GM12801 (cell line): ENCODE measurements around the gene EEF1AKMT1.

Source experiments
- TF ChIP-seq, protein P1 (sequence below): IDR thresholded peaks from one replicate; pipeline ENCODE4 v1.5.1; 2011; ENCODE audit warnings: control low read depth; ENCODE audit not compliant: insufficient read length; ENCODE audit errors: extremely low read depth

Gene EEF1AKMT1

DNA sequence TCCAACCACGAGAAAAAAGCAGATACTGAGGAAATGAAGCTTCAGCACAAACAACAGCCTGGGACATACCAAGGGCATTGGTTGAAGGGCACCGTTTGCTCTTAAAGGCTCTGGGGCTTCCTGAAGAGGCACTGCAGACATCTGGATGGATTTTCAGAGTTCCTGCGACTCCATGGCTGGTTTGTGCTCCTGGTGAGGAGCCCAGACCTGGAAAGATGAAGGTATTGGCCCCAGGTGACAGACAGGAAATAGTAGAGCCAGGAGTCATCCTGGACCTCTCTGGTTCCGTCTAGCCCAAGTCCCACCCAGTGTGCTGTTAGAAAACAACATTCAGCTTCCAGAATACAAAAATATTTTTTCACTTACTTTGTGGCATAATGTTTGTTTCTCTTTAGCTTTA lies 64.0 kb downstream of the EEF1AKMT1 start:
- TF ChIP-seq, protein P1, sequence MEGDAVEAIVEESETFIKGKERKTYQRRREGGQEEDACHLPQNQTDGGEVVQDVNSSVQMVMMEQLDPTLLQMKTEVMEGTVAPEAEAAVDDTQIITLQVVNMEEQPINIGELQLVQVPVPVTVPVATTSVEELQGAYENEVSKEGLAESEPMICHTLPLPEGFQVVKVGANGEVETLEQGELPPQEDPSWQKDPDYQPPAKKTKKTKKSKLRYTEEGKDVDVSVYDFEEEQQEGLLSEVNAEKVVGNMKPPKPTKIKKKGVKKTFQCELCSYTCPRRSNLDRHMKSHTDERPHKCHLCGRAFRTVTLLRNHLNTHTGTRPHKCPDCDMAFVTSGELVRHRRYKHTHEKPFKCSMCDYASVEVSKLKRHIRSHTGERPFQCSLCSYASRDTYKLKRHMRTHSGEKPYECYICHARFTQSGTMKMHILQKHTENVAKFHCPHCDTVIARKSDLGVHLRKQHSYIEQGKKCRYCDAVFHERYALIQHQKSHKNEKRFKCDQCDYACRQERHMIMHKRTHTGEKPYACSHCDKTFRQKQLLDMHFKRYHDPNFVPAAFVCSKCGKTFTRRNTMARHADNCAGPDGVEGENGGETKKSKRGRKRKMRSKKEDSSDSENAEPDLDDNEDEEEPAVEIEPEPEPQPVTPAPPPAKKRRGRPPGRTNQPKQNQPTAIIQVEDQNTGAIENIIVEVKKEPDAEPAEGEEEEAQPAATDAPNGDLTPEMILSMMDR: no peak

DNA sequence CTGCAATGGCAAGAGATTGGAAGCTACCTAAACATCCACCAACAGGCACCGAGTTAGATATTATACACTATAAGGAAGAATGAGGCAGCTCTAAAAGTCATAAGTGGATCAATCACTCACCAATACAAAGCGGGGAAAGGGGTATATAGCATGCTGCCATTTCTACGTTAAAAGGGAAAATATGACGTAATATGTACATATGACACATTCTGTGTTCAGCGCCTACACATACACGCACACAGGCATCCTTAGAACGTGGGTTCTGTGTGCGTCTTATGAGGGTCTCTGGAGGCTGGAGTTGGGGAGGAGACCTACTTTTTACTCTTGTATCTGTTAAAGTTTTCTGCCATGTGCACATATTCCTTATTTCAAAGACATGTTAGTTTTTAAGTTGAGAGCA lies 64.4 kb downstream of the EEF1AKMT1 start:
- TF ChIP-seq, protein P1: no peak

DNA sequence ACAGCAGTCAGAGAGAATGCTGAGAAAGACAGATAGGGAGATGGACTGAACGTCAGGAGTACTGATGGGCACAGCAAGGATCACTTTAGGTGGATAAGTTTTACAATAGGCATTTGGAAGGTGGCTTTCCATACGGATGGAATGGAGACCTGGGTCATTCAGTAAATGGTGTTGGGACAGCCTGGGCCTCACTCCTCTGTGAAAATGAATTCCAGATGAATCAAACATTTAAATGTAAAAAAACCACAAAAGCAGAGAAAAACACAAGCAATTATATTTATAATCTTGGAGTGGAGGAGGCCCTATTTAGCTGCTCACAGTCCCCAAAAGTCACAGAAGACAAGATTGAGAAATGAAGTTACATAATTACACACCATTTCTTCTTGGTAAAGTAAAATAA lies 65.5 kb downstream of the EEF1AKMT1 start:
- TF ChIP-seq, protein P1: no peak

DNA sequence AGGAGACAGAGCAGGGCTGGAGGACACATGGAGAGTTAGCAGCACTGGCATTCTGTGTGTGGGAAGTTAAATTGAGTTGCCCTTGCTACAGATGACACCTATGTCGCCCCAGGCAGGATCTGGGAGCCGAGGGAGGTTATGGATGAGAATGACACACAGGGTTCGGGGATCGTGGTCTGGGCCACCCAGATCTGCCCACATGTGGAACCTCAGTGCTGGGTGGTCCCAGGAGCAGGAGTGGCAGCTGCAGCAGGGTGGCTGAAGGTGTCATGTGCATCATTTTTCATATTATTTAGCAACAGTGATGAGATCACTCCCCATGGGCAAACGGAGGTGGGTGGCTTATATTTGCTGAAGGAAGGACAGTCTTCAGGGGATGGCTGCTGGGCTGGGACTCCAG lies 67.1 kb downstream of the EEF1AKMT1 start:
- TF ChIP-seq, protein P1: no peak

DNA sequence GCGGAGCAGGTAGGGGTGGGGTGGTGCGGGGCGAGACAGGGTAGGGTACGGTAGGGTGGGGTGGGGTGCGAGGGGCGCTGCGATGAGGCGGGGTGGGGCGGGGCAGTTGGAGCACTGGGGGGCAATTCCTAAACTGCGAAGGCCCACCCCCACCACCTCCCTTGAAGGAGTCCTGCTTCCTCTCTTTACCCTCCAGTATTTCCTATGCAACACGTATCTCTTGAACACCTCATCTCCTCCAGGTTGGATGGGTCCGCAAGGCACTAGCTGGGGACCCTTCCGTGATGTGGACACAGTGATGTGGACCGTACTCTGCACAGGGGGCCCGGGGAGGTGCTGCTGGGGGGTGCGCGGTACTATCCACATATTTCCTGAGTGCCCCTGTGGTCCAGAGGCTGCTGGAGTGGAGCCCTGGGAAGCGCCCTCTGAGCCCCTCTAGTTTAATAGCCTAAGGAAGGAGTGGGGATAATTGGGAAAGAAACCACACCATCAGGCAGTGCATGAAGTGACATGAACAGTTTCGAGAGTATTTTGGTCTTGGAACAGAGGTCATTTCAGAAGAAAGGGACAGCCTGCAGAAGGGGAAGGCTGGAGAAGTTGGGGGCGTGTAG lies 69.2 kb downstream of the EEF1AKMT1 start:
- TF ChIP-seq, protein P1: no peak

DNA sequence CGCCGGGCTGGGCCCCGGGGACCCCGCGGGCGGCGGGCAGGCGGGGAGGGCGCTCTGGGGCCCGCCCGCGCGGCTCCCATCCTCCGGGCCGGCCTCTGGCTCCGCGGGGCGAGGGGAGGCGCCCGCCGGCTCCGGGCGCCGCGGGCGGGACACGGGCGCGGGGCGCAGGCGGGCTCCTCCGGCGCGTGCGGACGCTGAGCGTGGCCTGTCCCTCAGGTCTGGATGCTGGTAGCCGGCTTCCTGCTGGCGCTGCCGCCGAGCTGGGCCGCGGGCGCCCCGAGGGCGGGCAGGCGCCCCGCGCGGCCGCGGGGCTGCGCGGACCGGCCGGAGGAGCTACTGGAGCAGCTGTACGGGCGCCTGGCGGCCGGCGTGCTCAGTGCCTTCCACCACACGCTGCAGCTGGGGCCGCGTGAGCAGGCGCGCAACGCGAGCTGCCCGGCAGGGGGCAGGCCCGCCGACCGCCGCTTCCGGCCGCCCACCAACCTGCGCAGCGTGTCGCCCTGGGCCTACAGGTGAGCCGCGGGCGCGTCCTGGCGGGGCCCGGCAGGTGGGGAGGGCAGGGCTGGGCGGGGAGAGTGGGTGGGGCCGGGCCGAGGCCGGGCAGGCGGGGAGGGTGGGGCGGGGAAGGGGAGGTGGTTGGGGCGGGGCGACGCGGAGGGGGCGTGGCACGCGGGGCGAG lies 69.8 kb downstream of the EEF1AKMT1 start:
- TF ChIP-seq, protein P1: no peak

- TF ChIP-seq, protein P1: no peak
Measured at GRCh38 chr13:20702915-20703779, 70.6 kb downstream of the EEF1AKMT1 start, which contains the start of gene IL17D. Gene IL17D, plus strand, starts transcription at chr13:20703699. Its CDS starts 303 bp downstream, at chr13:20704002.
